Nephron (organoid): ENCODE data around the gene TM4SF18.

Source experiments
- H3K27ac Mint-ChIP-seq, 3 experiments: 2 replicates each; pipeline ENCODE4 v1.8.0; 2020; ENCODE audit warnings: mixed read lengths in 3 of 3, mild to moderate bottlenecking in 2 of 3, moderate library complexity in 1 of 3
- H3K27me3 Mint-ChIP-seq: 2 replicates; pipeline ENCODE4 v1.8.0; 2021; ENCODE audit warnings: low read depth, mild to moderate bottlenecking, moderate library complexity, mixed read lengths
- H3K36me3 Mint-ChIP-seq: 2 replicates; pipeline ENCODE4 v1.8.0; 2020; ENCODE audit warnings: low read depth, mixed read lengths
- H3K4me1 Mint-ChIP-seq: 2 replicates; pipeline ENCODE4 v1.8.0; 2020; ENCODE audit warnings: mixed read lengths
- H3K4me3 Mint-ChIP-seq, 3 experiments: 2 replicates each; pipeline ENCODE4 v1.8.0; 2020; ENCODE audit warnings: mild to moderate bottlenecking in 3 of 3, mixed read lengths in 3 of 3, moderate library complexity in 2 of 3
- H3K9me3 Mint-ChIP-seq: 2 replicates; pipeline ENCODE4 v1.8.0; 2020; ENCODE audit warnings: mixed read lengths
- CTCF ChIP-seq, 3 experiments: fragments of 200-600 bp; sonication (generic); IDR thresholded peaks; one replicate each; pipeline ENCODE4 v1.5.0; 2021; ENCODE audit warnings: antibody characterized with exemption in 3 of 3; ENCODE audit not compliant: unreplicated experiment in 3 of 3

The TM4SF18 gene

GRCh38 chr3:149292666-149293065 is 40.8 kb downstream of the TM4SF18 start:
- Mint-ChIP-seq H3K36me3 (peaks cover 4% of the 10 kb centered on the region), H3K4me1 (no peaks in the 10 kb centered on the region), H3K9me3 (peaks cover 11% of the 10 kb centered on the region), H3K4me3 (no peak overlapping the region), H3K27me3 (peaks cover 8% of the 10 kb centered on the region), H3K27ac (no peak overlapping the region)
- no peak for TF ChIP-seq CTCF (IDR thresholded peaks at IDR 0.05; ENCODE audit: unreplicated experiment in 3 of 3)

- Mint-ChIP-seq H3K9me3 (peaks cover 5% of the 10 kb centered on the region), H3K27me3 (no peaks in the 10 kb centered on the region), H3K4me1 (no peaks in the 10 kb centered on the region), H3K27ac (no peak overlapping the region), H3K36me3 (peaks cover 4% of the 10 kb centered on the region), H3K4me3 (no peak overlapping the region)
- peak; percentile 7 to 23 (median 14) for TF ChIP-seq CTCF (IDR thresholded peaks at IDR 0.05; ENCODE audit: unreplicated experiment in 3 of 3)
These were observed 42.3 kb downstream of the TM4SF18 start for GRCh38 chr3:149291178-149291577.

GRCh38 chr3:149288655-149289054 is 44.8 kb downstream of the TM4SF18 start:
- Mint-ChIP-seq H3K36me3 (no peaks in the 10 kb centered on the region), H3K9me3 (peaks cover 4% of the 10 kb centered on the region), H3K4me1 (no peaks in the 10 kb centered on the region), H3K27me3 (no peaks in the 10 kb centered on the region), H3K27ac (no peak overlapping the region), H3K4me3 (no peak overlapping the region)
- TF ChIP-seq CTCF (IDR thresholded peaks at IDR 0.05; ENCODE audit: unreplicated experiment in 3 of 3) = no peak

GRCh38 chr3:149284034-149284433 is 49.4 kb downstream of the TM4SF18 start:
- no peak for TF ChIP-seq CTCF (IDR thresholded peaks at IDR 0.05; ENCODE audit: unreplicated experiment in 3 of 3)
- H3K27ac Mint-ChIP-seq = no peak overlapping the region
- H3K27me3 Mint-ChIP-seq = no peaks in the 10 kb centered on the region
- no peaks in the 10 kb centered on the region for H3K4me1 Mint-ChIP-seq
- H3K4me3 Mint-ChIP-seq = no peak overlapping the region
- peaks cover 4% of the 10 kb centered on the region for H3K9me3 Mint-ChIP-seq
- H3K36me3 Mint-ChIP-seq = no peaks in the 10 kb centered on the region

GRCh38 chr3:149283401-149283800 is 50.0 kb downstream of the TM4SF18 start:
- no peaks in the 10 kb centered on the region for H3K27me3 Mint-ChIP-seq
- no peaks in the 10 kb centered on the region for H3K36me3 Mint-ChIP-seq
- H3K4me1 Mint-ChIP-seq = no peaks in the 10 kb centered on the region
- H3K4me3 Mint-ChIP-seq = no peak overlapping the region
- peaks cover 4% of the 10 kb centered on the region for H3K9me3 Mint-ChIP-seq
- peak overlapping the region in 1 of 3 experiments; percentile 74 for H3K27ac Mint-ChIP-seq
- no peak for TF ChIP-seq CTCF (IDR thresholded peaks at IDR 0.05; ENCODE audit: unreplicated experiment in 3 of 3)

GRCh38 chr3:149282836-149283235 is 50.6 kb downstream of the TM4SF18 start:
- H3K4me3 Mint-ChIP-seq = no peak overlapping the region
- no peak for TF ChIP-seq CTCF (IDR thresholded peaks at IDR 0.05; ENCODE audit: unreplicated experiment in 3 of 3)
- peaks cover 4% of the 10 kb centered on the region for H3K9me3 Mint-ChIP-seq
- no peaks in the 10 kb centered on the region for H3K36me3 Mint-ChIP-seq
- H3K4me1 Mint-ChIP-seq = no peaks in the 10 kb centered on the region
- no peak overlapping the region for H3K27ac Mint-ChIP-seq
- no peaks in the 10 kb centered on the region for H3K27me3 Mint-ChIP-seq
